H1 (cell line): ENCODE results near the gene TTLL7. TPM values are rescaled to one million over a fixed set of nuclear protein-coding genes. Genes with fewer than 3 reads are reported as not detected.

ENCODE experiments used
- CTCF ChIA-PET: fragments of 300-600 bp; sonication (Branson Sonifier 250); formaldehyde crosslinking; loops from one replicate; lab custom pipeline; 2021; ENCODE audit not compliant: partially characterized antibody; lab: Charles Lee
- POLR2A ChIA-PET: fragments of 300-600 bp; sonication (Branson Sonifier 250); formaldehyde crosslinking; loops from one replicate; lab custom pipeline; 2021; ENCODE audit warnings: inconsistent platforms; ENCODE audit not compliant: partially characterized antibody; lab: Charles Lee
- DNase-seq, 2 experiments: peaks; one replicate each; pipeline versions ENCODE4 v3.0.0 to v3.0.0-alpha.2; 2010 to 2022; ENCODE audit warnings: low spot score in 2 of 2, low read depth in 1 of 2, mixed read lengths in 1 of 2
- FAIRE-seq: peaks from 2 replicates; lab custom pipeline; 2011; peaks lifted over from hg19 to GRCh38; lab: Jason Lieb, UNC
- H2AFZ ChIP-seq: 2 replicates; pipeline ENCODE4 v1.8.1; 2012; ENCODE audit warnings: low read length, inconsistent platforms
- H2AK5ac ChIP-seq: 2 replicates; pipeline ENCODE4 v1.6.1; 2013; ENCODE audit warnings: low read depth, low read length
- H2BK120ac ChIP-seq: replicated peaks from 2 replicates; pipeline ENCODE3; 2013; ENCODE audit warnings: low read depth, low read length, inconsistent platforms
- H2BK12ac ChIP-seq: 2 replicates; pipeline ENCODE4 v1.6.1; 2013; ENCODE audit warnings: low read depth, low read length
- H2BK15ac ChIP-seq: 2 replicates; pipeline ENCODE4 v1.6.1; 2013; ENCODE audit warnings: low read length
- H2BK20ac ChIP-seq: 2 replicates; pipeline ENCODE4 v1.6.1; 2013; ENCODE audit warnings: low read length
- H2BK5ac ChIP-seq: 2 replicates; pipeline ENCODE4 v1.6.1; 2013; ENCODE audit warnings: low read depth, low read length
- H3K14ac ChIP-seq: 2 replicates; pipeline ENCODE4 v1.6.1; 2013; ENCODE audit warnings: inconsistent platforms; ENCODE audit not compliant: insufficient read length
- H3K18ac ChIP-seq: 2 replicates; pipeline ENCODE4 v1.6.1; 2013; ENCODE audit warnings: low read length; ENCODE audit errors: extremely low read depth
- H3K23ac ChIP-seq: 2 replicates; pipeline ENCODE4 v1.6.1; 2013; ENCODE audit warnings: inconsistent platforms; ENCODE audit not compliant: insufficient read length
- H3K23me2 ChIP-seq: 2 replicates; pipeline ENCODE4 v1.6.1; 2013; ENCODE audit warnings: low read depth, low read length
- H3K27ac ChIP-seq: 2 replicates; pipeline ENCODE4 v1.6.1; 2011; ENCODE audit warnings: low read depth, low read length, inconsistent platforms
- H3K27me3 ChIP-seq, 4 experiments: replicated peaks in 1 of 4; 1 replicate in 1 of 4; 2 replicates in 3 of 4; pipeline versions ENCODE4 v1.6.1 to v1.8.1; 2011 to 2013; ENCODE audit warnings: low read length in 3 of 4, mild to moderate bottlenecking in 3 of 4, inconsistent platforms in 2 of 4, mixed read lengths in 2 of 4, moderate library complexity in 1 of 4; ENCODE audit not compliant: control insufficient read depth in 3 of 4, insufficient read depth in 3 of 4; ENCODE audit errors: extremely low read depth in 1 of 4
- H3K36me3 ChIP-seq, 4 experiments: 2 replicates each; pipeline versions ENCODE4 v1.6.1 to v1.8.1; 2011 to 2013; ENCODE audit warnings: mild to moderate bottlenecking in 4 of 4, low read length in 3 of 4, moderate library complexity in 2 of 4, control low read depth in 1 of 4, inconsistent platforms in 1 of 4; ENCODE audit not compliant: insufficient read depth in 4 of 4, control insufficient read depth in 2 of 4
- H3K4ac ChIP-seq: replicated peaks from 2 replicates; pipeline ENCODE3; 2013; ENCODE audit warnings: low read length, low read depth, mixed read lengths, inconsistent platforms; ENCODE audit not compliant: insufficient read length
- H3K4me1 ChIP-seq, 4 experiments: replicated peaks in 1 of 4; 1 replicate in 1 of 4; 2 replicates in 3 of 4; pipeline versions ENCODE4 v1.6.1 to v1.8.1; 2011 to 2013; ENCODE audit warnings: low read length in 3 of 4, inconsistent platforms in 2 of 4, mixed read lengths in 1 of 4; ENCODE audit not compliant: insufficient read depth in 4 of 4, control insufficient read depth in 3 of 4
- H3K4me2 ChIP-seq, 2 experiments: 2 replicates each; pipeline versions ENCODE4 v1.6.1 to v1.8.1; 2011 to 2013; ENCODE audit warnings: low read depth in 2 of 2, low read length in 2 of 2, control low read depth in 1 of 2, inconsistent platforms in 1 of 2, mild to moderate bottlenecking in 1 of 2; ENCODE audit not compliant: insufficient read depth in 1 of 2
- H3K4me3 ChIP-seq, 4 experiments: fragments of 200-600, 300-600 bp in 1 of 4; sonication (generic), shearing (Covaris generic), sonication (Bioruptor Twin) in 1 of 4; 2 replicates each; pipeline versions ENCODE4 v1.5.1 to v1.8.1; 2011 to 2016; ENCODE audit warnings: low read length in 4 of 4, low read depth in 3 of 4, control low read depth in 2 of 4, inconsistent platforms in 2 of 4, mild to moderate bottlenecking in 2 of 4, mixed read lengths in 1 of 4, moderate library complexity in 1 of 4; ENCODE audit not compliant: insufficient read depth in 2 of 4; ENCODE audit errors: extremely low read depth in 1 of 4
- H3K56ac ChIP-seq: replicated peaks from 2 replicates; pipeline ENCODE3; 2013; ENCODE audit warnings: low read depth, mild to moderate bottlenecking, mixed read lengths, low read length, inconsistent platforms; ENCODE audit not compliant: insufficient read length
- H3K79me1 ChIP-seq: 2 replicates; pipeline ENCODE4 v1.6.1; 2013; ENCODE audit warnings: low read depth, low read length, control low read depth
- H3K79me2 ChIP-seq, 2 experiments: 2 replicates each; pipeline versions ENCODE4 v1.6.1 to v1.8.1; 2012 to 2013; ENCODE audit warnings: low read length in 2 of 2, mild to moderate bottlenecking in 2 of 2, inconsistent platforms in 1 of 2; ENCODE audit not compliant: insufficient read depth in 2 of 2, control insufficient read depth in 1 of 2
- H3K9ac ChIP-seq, 4 experiments: replicated peaks in 1 of 4; 1 replicate in 1 of 4; 2 replicates in 3 of 4; pipeline versions ENCODE4 v1.6.1 to v1.8.1; 2011 to 2013; ENCODE audit warnings: low read depth in 3 of 4, low read length in 3 of 4, control low read depth in 2 of 4, mild to moderate bottlenecking in 2 of 4, moderate library complexity in 2 of 4, inconsistent platforms in 1 of 4; ENCODE audit errors: extremely low read depth in 1 of 4
- H3K9me3 ChIP-seq, 2 experiments: 2 replicates each; pipeline versions ENCODE4 v1.6.1 to v1.8.1; 2012 to 2013; ENCODE audit warnings: mild to moderate bottlenecking in 2 of 2, moderate library complexity in 2 of 2, control low read depth in 1 of 2, inconsistent platforms in 1 of 2, low read depth in 1 of 2, low read length in 1 of 2, mixed read lengths in 1 of 2; ENCODE audit not compliant: insufficient read depth in 2 of 2
- H4K20me1 ChIP-seq, 2 experiments: replicated peaks in 1 of 2; 2 replicates each; pipeline versions ENCODE3 to v1.8.1; 2011 to 2013; ENCODE audit warnings: inconsistent platforms in 2 of 2, low read length in 2 of 2, mild to moderate bottlenecking in 1 of 2; ENCODE audit not compliant: insufficient read depth in 2 of 2, control insufficient read depth in 1 of 2
- H4K5ac ChIP-seq: 2 replicates; pipeline ENCODE4 v1.6.1; 2013; ENCODE audit warnings: low read length, low read depth, mixed read lengths, inconsistent platforms; ENCODE audit not compliant: insufficient read length
- H4K8ac ChIP-seq: 2 replicates; pipeline ENCODE4 v1.8.0; 2013; ENCODE audit warnings: mild to moderate bottlenecking, moderate library complexity, low read length, inconsistent platforms; ENCODE audit not compliant: insufficient read depth; ENCODE audit errors: extremely low read depth
- H4K91ac ChIP-seq: replicated peaks from 2 replicates; pipeline ENCODE3; 2013; ENCODE audit warnings: low read length, mixed read lengths, inconsistent platforms; ENCODE audit not compliant: insufficient read length
- CBX8 ChIP-seq: fragments of 300-800, 300-1000 bp; sonication (generic); IDR thresholded peaks from 2 replicates; pipeline ENCODE4 v1.7.1; 2016; ENCODE audit warnings: low read depth, low read length, borderline replicate concordance
- EP300 ChIP-seq, 2 experiments: IDR thresholded peaks; 1 replicate in 1 of 2; 2 replicates in 1 of 2; pipeline ENCODE4 v1.6.1; 2011 to 2012; ENCODE audit warnings: low read depth in 2 of 2, low read length in 2 of 2, mild to moderate bottlenecking in 2 of 2, borderline replicate concordance in 1 of 2, inconsistent platforms in 1 of 2, moderate library complexity in 1 of 2
- GTF2F1 ChIP-seq: IDR thresholded peaks from 2 replicates; pipeline ENCODE4 v1.6.1; 2012; ENCODE audit warnings: low read depth, low read length, improper control_type of control experiment, borderline replicate concordance
- HDAC2 ChIP-seq, 2 experiments: fragments of 300-600 bp in 1 of 2; sonication (generic) in 1 of 2; IDR thresholded peaks; 2 replicates each; pipeline ENCODE4 v1.6.1; 2011 to 2012; ENCODE audit warnings: low read depth in 2 of 2, low read length in 2 of 2, mild to moderate bottlenecking in 2 of 2, moderate library complexity in 2 of 2, borderline replicate concordance in 1 of 2, inconsistent platforms in 1 of 2
- JUN ChIP-seq: IDR thresholded peaks from 2 replicates; pipeline ENCODE4 v1.6.1; 2011; ENCODE audit warnings: low read depth, mild to moderate bottlenecking, improper control_type of control experiment, low read length
- POLR2AphosphoS5 ChIP-seq: IDR thresholded peaks from 2 replicates; pipeline ENCODE4 v1.6.1; 2011; ENCODE audit warnings: low read depth, low read length
- RNF2 ChIP-seq: fragments of 200-900, 300-1000 bp; sonication (generic); IDR thresholded peaks from 2 replicates; pipeline ENCODE4 v1.7.1; 2016; ENCODE audit warnings: borderline replicate concordance, low read depth, mild to moderate bottlenecking, antibody characterized with exemption, low read length; ENCODE audit not compliant: poor library complexity, severe bottlenecking; ENCODE audit errors: missing control alignments
- SAP30 ChIP-seq: fragments of 300-600 bp; sonication (generic); IDR thresholded peaks from 2 replicates; pipeline ENCODE4 v1.7.1; 2012; ENCODE audit warnings: low read length, moderate library complexity, mild to moderate bottlenecking, inconsistent platforms; ENCODE audit not compliant: insufficient read depth, insufficient replicate concordance
- SIX5 ChIP-seq: IDR thresholded peaks from 2 replicates; pipeline ENCODE4 v1.6.1; 2011; ENCODE audit warnings: mild to moderate bottlenecking, low read depth, low read length
- SP1 ChIP-seq: IDR thresholded peaks from 2 replicates; pipeline ENCODE4 v1.6.1; 2011; ENCODE audit warnings: low read depth, low read length
- SP2 ChIP-seq: IDR thresholded peaks from 2 replicates; pipeline ENCODE4 v1.6.1; 2012; ENCODE audit warnings: mild to moderate bottlenecking, low read length, inconsistent platforms
- TEAD4 ChIP-seq: IDR thresholded peaks from 2 replicates; pipeline ENCODE4 v1.6.1; 2012; ENCODE audit warnings: low read depth, low read length, inconsistent platforms, mixed read lengths
- whole genome bisulfite sequencing, 2 experiments: shearing (Covaris generic) in 1 of 2; methylation state at CpG; one replicate each; pipeline versions ENCODE4 v1.1.6 to v1.1.7; 2013 to 2015; ENCODE audit warnings: low lambda C conversion rate in 2 of 2, mixed read lengths in 2 of 2, inconsistent platforms in 1 of 2, low coverage in 1 of 2, missing lambda C conversion rate in 1 of 2; ENCODE audit not compliant: insufficient replicate concordance in 2 of 2, insufficient coverage in 1 of 2, insufficient read length in 1 of 2; ENCODE audit errors: extremely low coverage in 1 of 2, missing lambda C conversion rate in 1 of 2; 5-methylcytosine and 5-hydroxymethylcytosine counted together
- polyA plus RNA-seq, 7 experiments: library from polyadenylated mRNA; depleted of rRNA in 3 of 7; stranded (reverse) in 5 of 7; unstranded in 2 of 7; fragments of >200 nt in 5 of 7; fragments of 200-250 nt in 2 of 7; gene quantifications; 1 replicate in 5 of 7; 2 replicates in 1 of 7; 4 replicates in 1 of 7; pipeline versions ENCODE4 v1.2.1 to v1.2.3, GENCODE V29; 2011 to 2013; ENCODE audit warnings: missing spikeins in 2 of 7, mixed read lengths in 2 of 7
- total RNA-seq: library from RNA; stranded (reverse); fragmentation: NEBNext Ultra II Directional; extraction: Animal tissue kit (Norgen Biotek cat#: 25700); gene quantifications from 2 replicates; pipeline ENCODE4 v1.2.1, GENCODE V29; 2021
- TF ChIP-seq, protein P1 (sequence below): IDR thresholded peaks from 2 replicates; pipeline ENCODE4 v1.6.1; 2011; ENCODE audit warnings: low read depth, mild to moderate bottlenecking, low read length; ENCODE audit not compliant: insufficient read depth

The TTLL7 gene
- total and polyA plus RNA-seq, 2 of the 8 experiments (the other 6 are each of a cell fraction or from before 2014, with no cell fraction given) = 1.9 to 7.9 TPM

DNA sequence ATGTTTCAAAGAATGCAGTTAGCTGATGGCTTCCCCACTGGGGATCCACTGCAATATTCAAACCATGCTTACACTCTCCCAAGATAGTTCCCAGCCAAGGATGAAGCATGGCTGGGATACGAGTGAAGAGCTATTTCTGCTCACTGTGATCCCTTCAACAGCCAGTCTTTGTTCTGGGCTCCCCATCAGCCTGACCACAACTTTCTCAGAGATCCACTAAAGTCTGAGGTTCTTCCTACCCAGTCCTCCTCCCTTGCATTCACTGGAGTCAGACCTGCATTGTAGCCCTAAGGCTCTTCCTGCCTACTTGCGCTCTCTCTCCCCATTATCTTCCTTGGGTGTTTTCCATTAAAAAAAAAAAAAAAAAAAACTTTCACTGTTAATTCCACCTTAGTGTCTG is 101.4 kb downstream of the TTLL7 start:
- no peak overlapping the region for H3K23ac ChIP-seq
- H2BK20ac ChIP-seq = no peak overlapping the region
- H3K27me3 ChIP-seq = no peaks in the 10 kb centered on the region
- 0 out of 2 replicates have a peak overlapping the region, but pooled peaks have one; percentile 39 for H2AFZ ChIP-seq
- H3K9me3 ChIP-seq = no peaks in the 10 kb centered on the region
- H2BK12ac ChIP-seq = 0 out of 2 replicates have a peak overlapping the region, but pooled peaks have one; percentile 29
- FAIRE-seq (no peak), DNase-seq (no peak)
- no peaks in the 10 kb centered on the region for H3K79me1 ChIP-seq
- H3K4me3 ChIP-seq = no peak overlapping the region
- ChIA-PET POLR2A (no interaction called here), CTCF (interaction anchor here (0.6 to 1.1 kb wide), 3 partner anchors 8 to 36 kb away, joined by 3 read pairs; no protein-coding TSS in a partner anchor)
- no peaks in the 10 kb centered on the region for H4K20me1 ChIP-seq
- H3K27ac ChIP-seq = no peak overlapping the region
- H4K5ac ChIP-seq = no peak overlapping the region
- no peak overlapping the region for H4K91ac ChIP-seq
- no peak overlapping the region for H2BK15ac ChIP-seq
- no peaks in the 10 kb centered on the region for H3K36me3 ChIP-seq
- no peak overlapping the region for H2AK5ac ChIP-seq
- H2BK120ac ChIP-seq = no peak overlapping the region
- H3K79me2 ChIP-seq = no peaks in the 10 kb centered on the region
- H3K18ac ChIP-seq = no peak overlapping the region
- H3K14ac ChIP-seq = no peak overlapping the region
- H3K4me2 ChIP-seq = no peak overlapping the region
- no peak overlapping the region for H2BK5ac ChIP-seq
- no peaks in the 10 kb centered on the region for H3K4me1 ChIP-seq
- H3K4ac ChIP-seq = no peak overlapping the region
- WGBS, 2 experiments = 92% methylated on average over 2 of the region's 2 CpGs; no CpG with 5 or more reads in 1 of the 2 experiments
- no peaks in the 10 kb centered on the region; the same call in 1 of the 2 replicates for H3K23me2 ChIP-seq
- H4K8ac ChIP-seq = no peak overlapping the region
- H3K9ac ChIP-seq = no peak overlapping the region
- no peak overlapping the region for H3K56ac ChIP-seq
- no peak for TF ChIP-seq CBX8
- no peak for TF ChIP-seq POLR2AphosphoS5
- no peak for TF ChIP-seq SP2
- no peak for TF ChIP-seq SIX5
- no peak for TF ChIP-seq RNF2
- TF ChIP-seq HDAC2 (IDR thresholded peaks at IDR 0.05; ENCODE audit: borderline replicate concordance in 1 of 2, low read depth in 2 of 2, low read length in 2 of 2) = no peak
- TF ChIP-seq SAP30 = no peak
- TF ChIP-seq, protein P1, sequence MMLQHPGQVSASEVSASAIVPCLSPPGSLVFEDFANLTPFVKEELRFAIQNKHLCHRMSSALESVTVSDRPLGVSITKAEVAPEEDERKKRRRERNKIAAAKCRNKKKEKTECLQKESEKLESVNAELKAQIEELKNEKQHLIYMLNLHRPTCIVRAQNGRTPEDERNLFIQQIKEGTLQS = no peak
- TF ChIP-seq TEAD4 = no peak
- TF ChIP-seq SP1 = no peak
- no peak for TF ChIP-seq GTF2F1
- no peak for TF ChIP-seq EP300 (IDR thresholded peaks at IDR 0.05; ENCODE audit: borderline replicate concordance in 1 of 2, low read depth in 2 of 2, low read length in 2 of 2)
- no peak for TF ChIP-seq JUN
